IPS-20b (cell line): ENCODE results near the gene STAT1.

Experiments
- H3K27ac ChIP-seq: one replicate; pipeline ENCODE4 v1.5.1; 2013; ENCODE audit warnings: low read length
- H3K27me3 ChIP-seq: 2 replicates; pipeline ENCODE4 v1.6.1; 2013; ENCODE audit warnings: mild to moderate bottlenecking, low read length, inconsistent platforms; ENCODE audit not compliant: insufficient read depth
- H3K36me3 ChIP-seq: 2 replicates; pipeline ENCODE4 v1.6.1; 2013; ENCODE audit warnings: low read depth, mild to moderate bottlenecking, inconsistent platforms, low read length, moderate library complexity; ENCODE audit not compliant: insufficient read depth
- H3K4me1 ChIP-seq: 2 replicates; pipeline ENCODE4 v1.6.1; 2013; ENCODE audit warnings: mild to moderate bottlenecking, control low read depth, inconsistent platforms, low read length, moderate library complexity; ENCODE audit not compliant: insufficient read depth
- H3K4me3 ChIP-seq: 2 replicates; pipeline ENCODE4 v1.5.1; 2013; ENCODE audit warnings: mild to moderate bottlenecking, low read length, inconsistent platforms
- H3K9ac ChIP-seq: 2 replicates; pipeline ENCODE4 v1.6.1; 2013; ENCODE audit warnings: low read depth, mild to moderate bottlenecking, inconsistent platforms, low read length, moderate library complexity
- H3K9me3 ChIP-seq: 2 replicates; pipeline ENCODE4 v1.6.1; 2013; ENCODE audit warnings: mild to moderate bottlenecking, low read depth, low read length, inconsistent platforms; ENCODE audit not compliant: insufficient read depth

The STAT1 gene

GRCh38 chr2:191013932-191014652 lies at the start of gene STAT1:
Gene STAT1, minus strand, starts transcription at chr2:191014171. Its CDS starts 4,168 bp downstream, at chr2:191010003.
- no peaks in the 10 kb centered on the region for H3K9me3 ChIP-seq
- peak within 1 kb of the TSS; percentile 71; the same call in 1 of the 2 replicates for H3K9ac ChIP-seq
- H3K27ac ChIP-seq = no peak within 1 kb of the TSS
- H3K27me3 ChIP-seq = peaks cover 46% of the 10 kb centered on the region
- H3K4me1 ChIP-seq = peaks cover 8% of the 10 kb centered on the region; the same call in 1 of the 2 replicates
- peak within 1 kb of the TSS; percentile 88 for H3K4me3 ChIP-seq
- peaks cover 17% of the 10 kb centered on the region for H3K36me3 ChIP-seq

GRCh38 chr2:191063584-191063983 lies 49.6 kb upstream of the STAT1 start:
- Histone ChIP-seq H3K4me3 (no peak overlapping the region), H3K27me3 (no peaks in the 10 kb centered on the region), H3K9ac (no peak overlapping the region), H3K27ac (no peak overlapping the region), H3K36me3 (no peaks in the 10 kb centered on the region), H3K4me1 (peaks cover 6% of the 10 kb centered on the region; the same call in 1 of the 2 replicates), H3K9me3 (no peaks in the 10 kb centered on the region)

- Histone ChIP-seq H3K4me3 (no peak overlapping the region), H3K4me1 (no peaks in the 10 kb centered on the region), H3K27ac (no peak overlapping the region), H3K9me3 (no peaks in the 10 kb centered on the region), H3K9ac (no peak overlapping the region), H3K36me3 (no peaks in the 10 kb centered on the region), H3K27me3 (no peaks in the 10 kb centered on the region)
These were observed 47.5 kb upstream of the STAT1 start for GRCh38 chr2:191061381-191061980.

- Histone ChIP-seq H3K36me3 (no peaks in the 10 kb centered on the region), H3K4me3 (no peak overlapping the region), H3K9ac (no peak overlapping the region), H3K4me1 (no peaks in the 10 kb centered on the region), H3K27me3 (no peaks in the 10 kb centered on the region), H3K9me3 (no peaks in the 10 kb centered on the region), H3K27ac (no peak overlapping the region)
These were observed 45.3 kb upstream of the STAT1 start for GRCh38 chr2:191059308-191059707.

GRCh38 chr2:191056228-191056627 lies 42.3 kb upstream of the STAT1 start:
- Histone ChIP-seq H3K4me3 (no peak overlapping the region), H3K27ac (no peak overlapping the region), H3K36me3 (no peaks in the 10 kb centered on the region), H3K9ac (no peak overlapping the region), H3K27me3 (no peaks in the 10 kb centered on the region), H3K4me1 (no peaks in the 10 kb centered on the region), H3K9me3 (no peaks in the 10 kb centered on the region)

- Histone ChIP-seq H3K9me3 (no peaks in the 10 kb centered on the region), H3K27ac (no peak overlapping the region), H3K36me3 (no peaks in the 10 kb centered on the region), H3K9ac (no peak overlapping the region), H3K4me1 (no peaks in the 10 kb centered on the region), H3K4me3 (no peak overlapping the region), H3K27me3 (no peaks in the 10 kb centered on the region)
These were observed 39.3 kb upstream of the STAT1 start for GRCh38 chr2:191053256-191053655.

GRCh38 chr2:191051825-191052778 lies 38.1 kb upstream of the STAT1 start:
- Histone ChIP-seq H3K9ac (no peak overlapping the region), H3K27me3 (no peaks in the 10 kb centered on the region), H3K36me3 (no peaks in the 10 kb centered on the region), H3K4me3 (no peak overlapping the region), H3K27ac (no peak overlapping the region), H3K9me3 (no peaks in the 10 kb centered on the region), H3K4me1 (no peaks in the 10 kb centered on the region)

GRCh38 chr2:191051177-191051576 lies 37.2 kb upstream of the STAT1 start:
- Histone ChIP-seq H3K4me3 (no peak overlapping the region), H3K27me3 (no peaks in the 10 kb centered on the region), H3K27ac (no peak overlapping the region), H3K36me3 (no peaks in the 10 kb centered on the region), H3K9me3 (no peaks in the 10 kb centered on the region), H3K9ac (no peak overlapping the region), H3K4me1 (no peaks in the 10 kb centered on the region)

- Histone ChIP-seq H3K9ac (no peak overlapping the region), H3K9me3 (no peaks in the 10 kb centered on the region), H3K27me3 (no peaks in the 10 kb centered on the region), H3K4me1 (no peaks in the 10 kb centered on the region), H3K27ac (no peak overlapping the region), H3K4me3 (no peak overlapping the region), H3K36me3 (no peaks in the 10 kb centered on the region)
These were observed 36.6 kb upstream of the STAT1 start for GRCh38 chr2:191050640-191050987.

GRCh38 chr2:191049728-191050639 lies 36.0 kb upstream of the STAT1 start:
- Histone ChIP-seq H3K36me3 (no peaks in the 10 kb centered on the region), H3K4me1 (no peaks in the 10 kb centered on the region), H3K27me3 (no peaks in the 10 kb centered on the region), H3K9ac (no peak overlapping the region), H3K4me3 (no peak overlapping the region), H3K9me3 (no peaks in the 10 kb centered on the region), H3K27ac (no peak overlapping the region)

GRCh38 chr2:191048073-191048472 lies 34.1 kb upstream of the STAT1 start:
- H3K4me3 ChIP-seq = no peak overlapping the region
- H3K4me1 ChIP-seq = no peaks in the 10 kb centered on the region
- H3K9ac ChIP-seq = no peak overlapping the region
- H3K27me3 ChIP-seq = no peaks in the 10 kb centered on the region
- no peaks in the 10 kb centered on the region for H3K36me3 ChIP-seq
- no peak overlapping the region for H3K27ac ChIP-seq
- H3K9me3 ChIP-seq = peaks cover 5% of the 10 kb centered on the region; the same call in 1 of the 2 replicates
